ENCODE results near the gene SCUBE1.

- TF ChIP-seq REST (IDR thresholded peaks at IDR 0.05; ENCODE audit: low read depth) (no peak), EGR1 (IDR thresholded peaks at IDR 0.05) (no peak), CEBPB (IDR thresholded peaks at IDR 0.05) (no peak), RAD21 (IDR thresholded peaks at IDR 0.05; ENCODE audit: low read depth) (no peak), EP300 (IDR thresholded peaks at IDR 0.05; ENCODE audit: borderline replicate concordance) (no peak), MAX (IDR thresholded peaks at IDR 0.05) (no peak), TAF1 (IDR thresholded peaks at IDR 0.05; ENCODE audit: low read depth) (no peak), YY1 (IDR thresholded peaks at IDR 0.05; ENCODE audit: low read depth) (no peak)
Measured at GRCh38 chr22:43181321-43182076, 161.7 kb downstream of the SCUBE1 start.
